MM.1S (cell line): ENCODE results near the gene CCDC80.

Source experiments
- DNase-seq: peaks from one replicate; pipeline ENCODE4 v3.0.0-alpha.2; 2015
- H2AFZ ChIP-seq: fragments of 300-600 bp; sonication (generic); 2 replicates; pipeline ENCODE4 v1.6.0; 2016; ENCODE audit warnings: antibody characterized with exemption, low read length
- H3F3A ChIP-seq: fragments of 300-600 bp; sonication (generic); 2 replicates; pipeline ENCODE4 v1.6.1; 2016; ENCODE audit warnings: mild to moderate bottlenecking, antibody characterized with exemption, low read length, moderate library complexity, mixed read lengths; ENCODE audit not compliant: insufficient read depth
- H3K27ac ChIP-seq: fragments of 300-600 bp; sonication (generic); 2 replicates; pipeline ENCODE4 v1.5.1; 2016; ENCODE audit warnings: mild to moderate bottlenecking, low read length
- H3K27me3 ChIP-seq: fragments of 300-600 bp; sonication (generic); replicated peaks from 2 replicates; pipeline ENCODE4 v1.6.0; 2016; ENCODE audit warnings: low read length; ENCODE audit not compliant: insufficient read depth
- H3K36me3 ChIP-seq: fragments of 300-600 bp; sonication (generic); replicated peaks from 2 replicates; pipeline ENCODE4 v1.6.1; 2016; ENCODE audit warnings: mild to moderate bottlenecking, low read length, mixed read lengths; ENCODE audit not compliant: insufficient read depth
- H3K4me1 ChIP-seq: fragments of 300-600 bp; sonication (generic); 2 replicates; pipeline ENCODE4 v1.6.1; 2016; ENCODE audit warnings: low read length, mixed read lengths
- H3K4me2 ChIP-seq: fragments of 300-600 bp; sonication (generic); 2 replicates; pipeline ENCODE4 v1.6.0; 2016; ENCODE audit warnings: low read depth, low read length
- H3K4me3 ChIP-seq: fragments of 300-600 bp; sonication (generic); 2 replicates; pipeline ENCODE4 v1.5.1; 2016; ENCODE audit warnings: low read length, mixed read lengths
- H3K79me2 ChIP-seq: fragments of 300-600 bp; sonication (generic); 2 replicates; pipeline ENCODE4 v1.6.1; 2016; ENCODE audit warnings: mixed run types, low read length, mixed read lengths
- H3K9ac ChIP-seq: fragments of 300-600 bp; sonication (generic); 2 replicates; pipeline ENCODE4 v1.6.1; 2016; ENCODE audit warnings: low read length, mixed read lengths
- H3K9me2 ChIP-seq: fragments of 300-600 bp; sonication (generic); replicated peaks from 2 replicates; pipeline ENCODE4 v1.6.1; 2016; ENCODE audit warnings: mild to moderate bottlenecking, low read length, mixed read lengths; ENCODE audit not compliant: insufficient read depth
- H3K9me3 ChIP-seq: fragments of 300-600 bp; sonication (generic); replicated peaks from 2 replicates; pipeline ENCODE4 v1.6.1; 2016; ENCODE audit warnings: mild to moderate bottlenecking, low read length, mixed read lengths; ENCODE audit not compliant: insufficient read depth
- H4K20me1 ChIP-seq: fragments of 300-600 bp; sonication (generic); 2 replicates; pipeline ENCODE4 v1.6.1; 2016; ENCODE audit warnings: mild to moderate bottlenecking, low read length, moderate library complexity, mixed read lengths; ENCODE audit not compliant: insufficient read depth
- CTCF ChIP-seq: fragments of 300-600 bp; sonication (generic); IDR thresholded peaks from 2 replicates; pipeline ENCODE4 v1.5.1; 2016; ENCODE audit warnings: antibody characterized with exemption, low read length, mixed read lengths
- EZH2 ChIP-seq: fragments of 300-600 bp; sonication (generic); optimal IDR thresholded peaks from 2 replicates; pipeline ENCODE3; 2017; ENCODE audit warnings: low read depth, mild to moderate bottlenecking, antibody characterized with exemption, low read length, mixed read lengths
- EZH2phosphoT487 ChIP-seq: fragments of 300-600 bp; sonication (generic); IDR thresholded peaks from 2 replicates; pipeline ENCODE4 v1.6.1; 2018; ENCODE audit warnings: antibody characterized with exemption, low read length

Gene CCDC80

GRCh38 chr3:112579697-112580096 is 61.2 kb downstream of the CCDC80 start:
- Histone ChIP-seq H3K27me3 (no peaks in the 10 kb centered on the region), H3K4me1 (no peaks in the 10 kb centered on the region), H4K20me1 (no peaks in the 10 kb centered on the region), H3K27ac (no peak overlapping the region), H3K9me3 (no peaks in the 10 kb centered on the region), H3K4me2 (no peak overlapping the region), H3K9me2 (no peaks in the 10 kb centered on the region), H3F3A (no peaks in the 10 kb centered on the region), H3K79me2 (no peaks in the 10 kb centered on the region), H3K4me3 (no peak overlapping the region), H3K36me3 (no peaks in the 10 kb centered on the region), H2AFZ (no peak overlapping the region), H3K9ac (no peak overlapping the region)
- no peak for DNase-seq
- TF ChIP-seq CTCF, result no peak
- TF ChIP-seq EZH2phosphoT487, result no peak
- no peak for TF ChIP-seq EZH2

GRCh38 chr3:112579232-112579631 is 61.7 kb downstream of the CCDC80 start:
- no peaks in the 10 kb centered on the region for H3K27me3 ChIP-seq
- no peaks in the 10 kb centered on the region for H3K9me2 ChIP-seq
- H3K79me2 ChIP-seq, result no peaks in the 10 kb centered on the region
- H4K20me1 ChIP-seq, result no peaks in the 10 kb centered on the region
- H2AFZ ChIP-seq, result no peak overlapping the region
- H3K9ac ChIP-seq, result no peak overlapping the region
- no peak overlapping the region for H3K27ac ChIP-seq
- no peaks in the 10 kb centered on the region for H3K9me3 ChIP-seq
- H3F3A ChIP-seq, result no peaks in the 10 kb centered on the region
- TF ChIP-seq CTCF, result no peak
- no peak for TF ChIP-seq EZH2
- no peak for TF ChIP-seq EZH2phosphoT487
- DNase-seq, result no peak
- H3K4me2 ChIP-seq, result no peak overlapping the region
- no peaks in the 10 kb centered on the region for H3K4me1 ChIP-seq
- H3K4me3 ChIP-seq, result no peak overlapping the region
- no peaks in the 10 kb centered on the region for H3K36me3 ChIP-seq

GRCh38 chr3:112572701-112573100 is 68.2 kb downstream of the CCDC80 start:
- Histone ChIP-seq H3K79me2 (no peaks in the 10 kb centered on the region), H3K9ac (no peak overlapping the region), H3K4me3 (no peak overlapping the region), H3K4me1 (no peaks in the 10 kb centered on the region), H3F3A (no peaks in the 10 kb centered on the region), H3K9me3 (no peaks in the 10 kb centered on the region), H3K9me2 (no peaks in the 10 kb centered on the region), H3K36me3 (no peaks in the 10 kb centered on the region), H3K27ac (no peak overlapping the region), H4K20me1 (no peaks in the 10 kb centered on the region), H3K4me2 (no peak overlapping the region), H3K27me3 (no peaks in the 10 kb centered on the region), H2AFZ (no peak overlapping the region)
- TF ChIP-seq EZH2, result no peak
- no peak for TF ChIP-seq CTCF
- no peak for TF ChIP-seq EZH2phosphoT487
- no peak for DNase-seq

- Histone ChIP-seq H3K9ac (no peak overlapping the region), H3K4me2 (no peak overlapping the region), H3K27me3 (no peaks in the 10 kb centered on the region), H3K4me3 (no peak overlapping the region), H3F3A (no peaks in the 10 kb centered on the region), H3K4me1 (no peaks in the 10 kb centered on the region), H3K79me2 (no peaks in the 10 kb centered on the region), H4K20me1 (no peaks in the 10 kb centered on the region), H3K27ac (no peak overlapping the region), H3K9me3 (no peaks in the 10 kb centered on the region), H3K9me2 (no peaks in the 10 kb centered on the region), H2AFZ (no peak overlapping the region), H3K36me3 (no peaks in the 10 kb centered on the region)
- DNase-seq, result no peak
- no peak for TF ChIP-seq CTCF
- TF ChIP-seq EZH2phosphoT487, result no peak
- TF ChIP-seq EZH2, result no peak
Measured at GRCh38 chr3:112569265-112569664, 71.7 kb downstream of the CCDC80 start.
